ENCODE measurements around the gene TEX48. TPM values are rescaled to one million over a fixed set of nuclear protein-coding genes. Genes with fewer than 3 reads are reported as not detected.

The TEX48 gene
- total and polyA plus RNA-seq, 10 of the 15 experiments (the other 5 are each of a cell fraction or from before 2014, with no cell fraction given), result not detected

- peak; percentile 89 for TF ChIP-seq ESRRA (IDR thresholded peaks at IDR 0.05; ENCODE audit: low read length)
- TF ChIP-seq E4F1 (IDR thresholded peaks at IDR 0.05; ENCODE audit: borderline replicate concordance, partially characterized antibody), result no peak
- TF ChIP-seq ASH2L (IDR thresholded peaks at IDR 0.05; ENCODE audit: borderline replicate concordance, low read depth), result no peak
- TF ChIP-seq SREBF1 (IDR thresholded peaks at IDR 0.05; ENCODE audit: low read length), result no peak
- no peak for TF ChIP-seq HCFC1 (IDR thresholded peaks at IDR 0.05; ENCODE audit: low read length)
- no peak for TF ChIP-seq BRCA1 (IDR thresholded peaks at IDR 0.05; ENCODE audit: low read depth, low read length)
- TF ChIP-seq RFX5 (IDR thresholded peaks at IDR 0.05; ENCODE audit: low read depth, low read length), result no peak
- TF ChIP-seq NR2C1 (IDR thresholded peaks at IDR 0.05), result 0 out of 2 replicates have a peak, but pooled peaks have one; percentile 38
- TF ChIP-seq ZBTB4 (CRISPR knock-in tag; IDR thresholded peaks at IDR 0.05), result no peak
- no peak for TF ChIP-seq ZNF217 (IDR thresholded peaks at IDR 0.05)
- TF ChIP-seq CEBPB (IDR thresholded peaks at IDR 0.05; ENCODE audit: borderline replicate concordance in 1 of 2, low read depth in 2 of 2, low read length in 2 of 2), result no peak
- TF ChIP-seq SREBF2 (IDR thresholded peaks at IDR 0.05; ENCODE audit: low read length), result no peak
- no peak for TF ChIP-seq NR2C2 (IDR thresholded peaks at IDR 0.05; ENCODE audit: borderline replicate concordance, control insufficient read depth, insufficient read length, low read depth)
- no peak for TF ChIP-seq KAT2A (conservative IDR thresholded peaks at IDR 0.05; ENCODE audit: control insufficient read depth, low read depth, low read length)
- no peak for TF ChIP-seq HDAC6 (IDR thresholded peaks at IDR 0.05; ENCODE audit: unreplicated experiment)
- TF ChIP-seq BCL3 (IDR thresholded peaks at IDR 0.05; ENCODE audit: borderline replicate concordance, insufficient read depth, low read depth, low read length, poor library complexity, severe bottlenecking), result no peak
- TF ChIP-seq NFYB (IDR thresholded peaks at IDR 0.05; ENCODE audit: insufficient read depth, low read depth, low read length), result no peak
- no peak for TF ChIP-seq HDGF (IDR thresholded peaks at IDR 0.05)
- no peak for TF ChIP-seq POLR2A (IDR thresholded peaks at IDR 0.05; ENCODE audit: low read depth, low read length)
- peak; percentile 72 for TF ChIP-seq SP1 (IDR thresholded peaks at IDR 0.05; ENCODE audit: low read depth, low read length)
- TF ChIP-seq RB1 (IDR thresholded peaks at IDR 0.05; ENCODE audit: borderline replicate concordance), result no peak
- TF ChIP-seq CHD2 (IDR thresholded peaks at IDR 0.05; ENCODE audit: borderline replicate concordance, low read depth, low read length), result no peak
- peak; percentile 80; the same call in 1 of the 2 replicates for TF ChIP-seq FOXM1 (IDR thresholded peaks at IDR 0.05; ENCODE audit: low read depth, low read length)
- TF ChIP-seq TAF1 (IDR thresholded peaks at IDR 0.05; ENCODE audit: borderline replicate concordance, low read depth, low read length), result 0 out of 2 replicates have a peak, but pooled peaks have one; percentile 23
These were observed 15.0 kb upstream of the TEX48 start (continued) for GRCh38 chr9:114696814-114697544.
